ENCODE measurements around the gene TRIM44.

Gene TRIM44

DNA sequence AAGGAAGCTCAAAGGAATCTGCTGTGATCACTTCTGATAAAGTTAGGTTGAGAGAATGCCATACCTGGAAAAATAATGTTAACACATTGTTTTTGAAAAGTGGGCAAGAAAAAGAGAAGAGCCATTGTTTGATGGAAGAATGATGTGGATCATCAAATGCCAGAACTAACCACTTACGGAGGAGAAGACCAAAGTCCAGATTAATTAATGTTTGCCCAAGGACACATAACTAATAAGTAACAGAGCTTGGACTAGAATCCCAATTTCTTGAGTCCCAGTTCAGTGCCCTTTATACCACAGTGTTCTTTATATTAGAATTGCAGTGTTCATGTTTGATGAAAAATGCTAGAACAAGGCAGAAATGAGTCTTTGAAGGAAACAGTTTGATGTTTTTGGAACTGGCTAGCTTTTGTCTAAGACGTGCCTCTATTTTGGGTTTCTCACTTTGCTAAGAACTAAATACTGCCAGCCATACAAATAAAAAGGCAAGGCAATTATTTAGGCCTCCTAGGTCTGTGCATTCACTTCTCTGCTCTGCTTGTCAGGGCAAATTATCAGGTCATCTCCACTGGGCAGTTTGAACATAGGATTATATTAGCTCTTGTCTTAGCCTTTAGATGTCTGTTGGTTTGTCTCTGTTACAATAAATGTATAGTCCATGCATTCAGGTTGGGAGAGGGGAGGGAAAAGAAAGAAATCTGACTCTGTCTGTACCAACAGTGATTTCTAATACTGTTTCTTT, 72.3 kb downstream of the TRIM44 start:
- H3K27me3 ChIP-seq (ENCODE audit: control insufficient read depth, low read length): no peaks in the 10 kb centered on the region
- H4K20me1 ChIP-seq (ENCODE audit: control insufficient read depth, insufficient read depth, low read depth, low read length): no peaks in the 10 kb centered on the region
- H3K79me2 ChIP-seq (ENCODE audit: control insufficient read depth, low read length): no peaks in the 10 kb centered on the region
- no peak overlapping the region for H3K4me2 ChIP-seq (ENCODE audit: low read length)
- H3F3A ChIP-seq (ENCODE audit: control insufficient read depth, insufficient read depth): no peaks in the 10 kb centered on the region
- TF ChIP-seq CTCF (IDR thresholded peaks at IDR 0.05; ENCODE audit: low read depth, low read length, poor library complexity, severe bottlenecking): no peak
- TF ChIP-seq EZH2phosphoT487 (IDR thresholded peaks at IDR 0.05; ENCODE audit: borderline replicate concordance, low read length): no peak
- no peak overlapping the region for H3K27ac ChIP-seq (ENCODE audit: low read depth, low read length)
- H3K36me3 ChIP-seq (ENCODE audit: control insufficient read depth, low read length): no peaks in the 10 kb centered on the region
- no peaks in the 10 kb centered on the region for H3K4me1 ChIP-seq (ENCODE audit: control insufficient read depth, low read length)
- H3K4me3 ChIP-seq (ENCODE audit: low read length): no peak overlapping the region
- H3K9me3 ChIP-seq (ENCODE audit: control insufficient read depth, insufficient read depth, low read length): peaks cover 3% of the 10 kb centered on the region; the same call in 1 of the 2 replicates
- no peaks in the 10 kb centered on the region for H3K9me2 ChIP-seq (replicated peaks; ENCODE audit: control insufficient read depth, low read length)

DNA sequence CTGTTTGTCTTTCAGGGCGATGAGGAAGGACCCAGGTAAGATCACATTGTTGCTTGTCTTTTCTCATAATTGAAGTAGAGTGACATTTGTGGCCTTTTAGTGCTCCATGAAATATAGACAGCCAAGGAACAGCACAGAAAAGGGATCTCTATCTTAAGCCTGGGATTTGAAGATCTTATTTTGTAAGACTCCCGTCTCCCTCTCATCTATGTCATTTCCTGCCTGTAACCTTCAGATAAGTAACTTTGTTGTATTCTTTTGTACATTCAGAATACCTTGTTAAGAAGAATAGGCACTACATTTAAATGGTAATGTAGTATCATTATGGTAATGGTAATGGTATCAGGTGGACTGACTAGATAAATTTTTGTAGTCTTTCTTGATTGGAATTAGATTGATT, 72.8 kb downstream of the TRIM44 start:
- H3K4me1 ChIP-seq (ENCODE audit: control insufficient read depth, low read length): no peaks in the 10 kb centered on the region
- no peaks in the 10 kb centered on the region for H3K27me3 ChIP-seq (ENCODE audit: control insufficient read depth, low read length)
- H3K27ac ChIP-seq (ENCODE audit: low read depth, low read length): no peak overlapping the region
- no peaks in the 10 kb centered on the region for H3K36me3 ChIP-seq (ENCODE audit: control insufficient read depth, low read length)
- H3K9me2 ChIP-seq (replicated peaks; ENCODE audit: control insufficient read depth, low read length): no peaks in the 10 kb centered on the region
- H3K4me2 ChIP-seq (ENCODE audit: low read length): no peak overlapping the region
- TF ChIP-seq EZH2phosphoT487 (IDR thresholded peaks at IDR 0.05; ENCODE audit: borderline replicate concordance, low read length): no peak
- TF ChIP-seq CTCF (IDR thresholded peaks at IDR 0.05; ENCODE audit: low read depth, low read length, poor library complexity, severe bottlenecking): no peak
- no peaks in the 10 kb centered on the region for H3F3A ChIP-seq (ENCODE audit: control insufficient read depth, insufficient read depth)
- no peaks in the 10 kb centered on the region for H4K20me1 ChIP-seq (ENCODE audit: control insufficient read depth, insufficient read depth, low read depth, low read length)
- H3K4me3 ChIP-seq (ENCODE audit: low read length): no peak overlapping the region
- H3K79me2 ChIP-seq (ENCODE audit: control insufficient read depth, low read length): no peaks in the 10 kb centered on the region
- peaks cover 3% of the 10 kb centered on the region; the same call in 1 of the 2 replicates for H3K9me3 ChIP-seq (ENCODE audit: control insufficient read depth, insufficient read depth, low read length)

DNA sequence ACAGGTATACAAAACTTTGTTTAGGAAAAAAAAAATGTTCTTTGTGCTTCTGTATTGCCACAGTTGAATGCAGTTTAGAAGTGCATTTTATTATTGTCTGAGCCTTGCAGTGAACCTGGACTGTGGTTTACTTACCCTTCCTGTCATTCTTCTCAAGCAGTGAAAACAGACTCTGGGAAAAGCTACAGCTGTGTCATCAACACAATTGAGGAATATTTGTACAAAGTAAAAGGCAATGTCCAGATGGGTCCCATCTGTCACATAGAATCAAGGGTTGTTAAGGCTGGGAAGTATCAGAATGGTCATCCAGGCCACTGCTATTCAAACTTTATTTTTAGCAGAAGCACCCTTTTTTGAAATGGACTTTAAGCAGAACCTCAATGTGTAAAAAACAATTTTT, 73.3 kb downstream of the TRIM44 start:
- H3K9me3 ChIP-seq (ENCODE audit: control insufficient read depth, insufficient read depth, low read length): peaks cover 3% of the 10 kb centered on the region; the same call in 1 of the 2 replicates
- no peaks in the 10 kb centered on the region for H3K9me2 ChIP-seq (replicated peaks; ENCODE audit: control insufficient read depth, low read length)
- H3K36me3 ChIP-seq (ENCODE audit: control insufficient read depth, low read length): no peaks in the 10 kb centered on the region
- no peak overlapping the region for H3K4me3 ChIP-seq (ENCODE audit: low read length)
- no peaks in the 10 kb centered on the region for H3K27me3 ChIP-seq (ENCODE audit: control insufficient read depth, low read length)
- H3K4me2 ChIP-seq (ENCODE audit: low read length): no peak overlapping the region
- H3K79me2 ChIP-seq (ENCODE audit: control insufficient read depth, low read length): no peaks in the 10 kb centered on the region
- H3K4me1 ChIP-seq (ENCODE audit: control insufficient read depth, low read length): no peaks in the 10 kb centered on the region
- H3K27ac ChIP-seq (ENCODE audit: low read depth, low read length): no peak overlapping the region
- H3F3A ChIP-seq (ENCODE audit: control insufficient read depth, insufficient read depth): no peaks in the 10 kb centered on the region
- H4K20me1 ChIP-seq (ENCODE audit: control insufficient read depth, insufficient read depth, low read depth, low read length): no peaks in the 10 kb centered on the region
- no peak for TF ChIP-seq CTCF (IDR thresholded peaks at IDR 0.05; ENCODE audit: low read depth, low read length, poor library complexity, severe bottlenecking)
- TF ChIP-seq EZH2phosphoT487 (IDR thresholded peaks at IDR 0.05; ENCODE audit: borderline replicate concordance, low read length): no peak
